GM23338 (cell line): ENCODE data around the gene GNA15. TPM values are rescaled to one million over a fixed set of nuclear protein-coding genes. Genes with fewer than 3 reads are reported as not detected.

Source experiments
- ATAC-seq: fragments of 200-7000 bp; cut with Tn5 transposase; 3 replicates; pipeline ENCODE4 v1.9.1; 2020
- DNase-seq: peaks from one replicate; pipeline ENCODE4 v3.0.0-alpha.2; 2015; ENCODE audit warnings: low spot score
- H2AFZ ChIP-seq: fragments of 200-600 bp; sonication (generic); 2 replicates; pipeline ENCODE4 v1.8.0; 2016; ENCODE audit warnings: antibody characterized with exemption, mild to moderate bottlenecking, moderate library complexity
- H3F3A ChIP-seq: fragments of 200-600 bp; sonication (generic); replicated peaks from 2 replicates; pipeline ENCODE4 v1.8.0; 2017; ENCODE audit warnings: antibody characterized with exemption, mixed run types, low read depth
- H3K27ac ChIP-seq: fragments of 200-600 bp; sonication (generic); 2 replicates; pipeline ENCODE4 v1.6.1; 2016; ENCODE audit warnings: low read depth
- H3K27me3 ChIP-seq: fragments of 200-600 bp; sonication (generic); 2 replicates; pipeline ENCODE4 v1.8.0; 2016; ENCODE audit warnings: mild to moderate bottlenecking, mixed run types, moderate library complexity; ENCODE audit not compliant: insufficient read depth
- H3K36me3 ChIP-seq: fragments of 200-600 bp; sonication (generic); 2 replicates; pipeline ENCODE4 v1.8.0; 2016; ENCODE audit warnings: mild to moderate bottlenecking; ENCODE audit not compliant: insufficient read depth
- H3K4me1 ChIP-seq: fragments of 200-600 bp; sonication (generic); 2 replicates; pipeline ENCODE4 v1.8.0; 2016; ENCODE audit warnings: mild to moderate bottlenecking, moderate library complexity; ENCODE audit not compliant: insufficient read depth
- H3K4me2 ChIP-seq: fragments of 200-600 bp; sonication (generic); 2 replicates; pipeline ENCODE4 v1.7.1; 2017; ENCODE audit warnings: mixed run types
- H3K4me3 ChIP-seq: fragments of 200-600 bp; sonication (generic); 2 replicates; pipeline ENCODE4 v1.6.1; 2016; ENCODE audit warnings: mixed run types
- H3K79me2 ChIP-seq: fragments of 200-600 bp; sonication (generic); replicated peaks from 2 replicates; pipeline ENCODE4 v1.8.0; 2017; ENCODE audit warnings: mild to moderate bottlenecking; ENCODE audit not compliant: insufficient read depth
- H3K9me2 ChIP-seq: fragments of 200-600 bp; sonication (generic); 2 replicates; pipeline ENCODE4 v1.8.0; 2017; ENCODE audit not compliant: insufficient read depth
- H4K20me1 ChIP-seq: fragments of 200-600 bp; sonication (generic); replicated peaks from 2 replicates; pipeline ENCODE4 v1.8.0; 2017; ENCODE audit warnings: mild to moderate bottlenecking; ENCODE audit not compliant: insufficient read depth
- H3K27ac Mint-ChIP-seq: 2 replicates; pipeline ENCODE4 v1.8.0; 2020; ENCODE audit warnings: inconsistent platforms, mild to moderate bottlenecking, moderate library complexity, mixed read lengths
- H3K27me3 Mint-ChIP-seq: 3 replicates; pipeline ENCODE4 v1.8.0; 2022; ENCODE audit warnings: low read depth, mild to moderate bottlenecking, moderate library complexity, mixed read lengths, inconsistent platforms; ENCODE audit not compliant: insufficient read depth, poor library complexity
- H3K36me3 Mint-ChIP-seq: 3 replicates; pipeline ENCODE4 v1.8.0; 2021; ENCODE audit warnings: low read depth, mild to moderate bottlenecking, inconsistent platforms, moderate library complexity, mixed read lengths
- H3K4me1 Mint-ChIP-seq: 3 replicates; pipeline ENCODE4 v1.8.0; 2020; ENCODE audit warnings: mild to moderate bottlenecking, inconsistent platforms, mixed read lengths
- H3K4me3 Mint-ChIP-seq: 3 replicates; pipeline ENCODE4 v1.8.0; 2021; ENCODE audit warnings: moderate library complexity, mild to moderate bottlenecking, inconsistent platforms, mixed read lengths
- H3K9me3 Mint-ChIP-seq: 3 replicates; pipeline ENCODE4 v1.8.0; 2020; ENCODE audit warnings: moderate library complexity, mild to moderate bottlenecking, inconsistent platforms, mixed read lengths
- EZH2phosphoT487 ChIP-seq: fragments of 200-600 bp; sonication (generic); IDR thresholded peaks from one replicate; pipeline ENCODE4 v1.8.1; 2018; ENCODE audit warnings: antibody characterized with exemption; ENCODE audit not compliant: unreplicated experiment
- JUNB ChIP-seq: IDR thresholded peaks from one replicate; pipeline ENCODE4 v1.6.1; 2016; ENCODE audit warnings: antibody characterized with exemption; ENCODE audit not compliant: unreplicated experiment
- NANOG ChIP-seq: IDR thresholded peaks from 2 replicates; pipeline ENCODE4 v1.6.1; 2016; ENCODE audit warnings: antibody characterized with exemption, borderline replicate concordance
- ZNF114 ChIP-seq: fragments of 250-450 bp; sonication (Bioruptor Pico); IDR thresholded peaks from 2 replicates; pipeline ENCODE4 v1.5.0; 2020; ENCODE audit warnings: mild to moderate bottlenecking, moderate library complexity
- polyA plus RNA-seq: library from polyadenylated mRNA; unstranded; fragments of >200 nt; fragmentation: Nextera tagmentation; extraction: Ambion mirVana; gene quantifications from 2 replicates; pipeline ENCODE4 v1.2.1, GENCODE V29; 2016
- total RNA-seq: library from RNA; depleted of rRNA; stranded (reverse); fragments of >200 nt; shearing (Covaris generic); gene quantifications from 2 replicates; pipeline ENCODE4 v1.2.3, GENCODE V29; 2014
- TF ChIP-seq, protein P1 (sequence below): IDR thresholded peaks from one replicate; pipeline ENCODE4 v1.6.1; 2018; ENCODE audit warnings: antibody characterized with exemption; ENCODE audit not compliant: unreplicated experiment
- TF ChIP-seq, protein P2 (sequence below): fragments of 250-450 bp; sonication (Bioruptor Pico); IDR thresholded peaks from 2 replicates; pipeline ENCODE4 v1.5.0; 2020; ENCODE audit warnings: mild to moderate bottlenecking, moderate library complexity
- TF ChIP-seq, protein P3 (sequence below), 2 experiments: fragments of 200-600 bp in 1 of 2; sonication (generic) in 1 of 2; conservative IDR thresholded peaks; 2 replicates each; pipeline versions ENCODE4 v1.5.1 to v1.6.1; 2016 to 2017; ENCODE audit warnings: antibody characterized with exemption in 2 of 2, low read depth in 2 of 2, mild to moderate bottlenecking in 2 of 2, moderate library complexity in 1 of 2

The GNA15 gene
- total and polyA plus RNA-seq, 2 experiments from 2014 or later = 0.14 to 0.31 TPM

DNA sequence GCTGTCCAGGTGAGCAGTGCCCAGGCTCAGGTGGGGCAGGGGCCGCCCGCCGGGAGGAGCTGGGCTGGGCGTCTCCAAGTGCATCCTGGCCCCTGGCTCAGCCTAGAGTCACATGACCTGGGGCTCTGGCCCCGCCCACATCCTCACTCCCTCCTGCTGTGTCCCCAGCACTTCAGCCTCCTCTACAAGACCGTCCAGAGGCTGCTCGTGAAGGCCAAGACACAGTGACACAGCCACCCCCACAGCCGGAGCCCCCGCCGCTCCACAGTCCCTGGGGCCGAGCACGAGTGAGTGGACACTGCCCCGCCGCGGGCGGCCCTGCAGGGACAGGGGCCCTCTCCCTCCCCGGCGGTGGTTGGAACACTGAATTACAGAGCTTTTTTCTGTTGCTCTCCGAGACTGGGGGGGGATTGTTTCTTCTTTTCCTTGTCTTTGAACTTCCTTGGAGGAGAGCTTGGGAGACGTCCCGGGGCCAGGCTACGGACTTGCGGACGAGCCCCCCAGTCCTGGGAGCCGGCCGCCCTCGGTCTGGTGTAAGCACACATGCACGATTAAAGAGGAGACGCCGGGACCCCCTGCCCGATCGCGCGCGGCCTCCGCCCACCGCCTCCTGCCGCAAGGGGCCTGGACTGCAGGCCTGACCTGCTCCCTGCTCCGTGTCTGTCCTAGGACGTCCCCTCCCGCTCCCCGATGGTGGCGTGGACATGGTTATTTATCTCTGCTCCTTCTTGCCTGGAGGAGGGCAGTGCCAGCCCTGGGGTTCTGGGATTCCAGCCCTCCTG lies 71.8 kb downstream of the GNA15 start:
- H3K79me2 ChIP-seq = no peaks in the 10 kb centered on the region
- peaks cover 6% of the 10 kb centered on the region; the same call in 1 of the 2 replicates for H4K20me1 ChIP-seq
- peaks cover 4% of the 10 kb centered on the region; the same call in 1 of the 2 replicates for H3K4me1 ChIP-seq
- H2AFZ ChIP-seq = no peak overlapping the region
- H3K36me3 ChIP-seq = peaks cover 12% of the 10 kb centered on the region
- no peaks in the 10 kb centered on the region for H3F3A ChIP-seq
- H3K27ac Mint-ChIP-seq = no peak overlapping the region; the same call in 1 of the 2 replicates
- no peak overlapping the region for H3K4me2 ChIP-seq
- H3K4me3 Mint-ChIP-seq = no peak overlapping the region
- peaks cover 10% of the 10 kb centered on the region for H3K27me3 Mint-ChIP-seq
- H3K9me2 ChIP-seq = no peaks in the 10 kb centered on the region
- peaks cover 8% of the 10 kb centered on the region for H3K4me1 Mint-ChIP-seq
- no peaks in the 10 kb centered on the region for H3K27me3 ChIP-seq
- H3K27ac ChIP-seq = no peak overlapping the region
- TF ChIP-seq, protein P1, sequence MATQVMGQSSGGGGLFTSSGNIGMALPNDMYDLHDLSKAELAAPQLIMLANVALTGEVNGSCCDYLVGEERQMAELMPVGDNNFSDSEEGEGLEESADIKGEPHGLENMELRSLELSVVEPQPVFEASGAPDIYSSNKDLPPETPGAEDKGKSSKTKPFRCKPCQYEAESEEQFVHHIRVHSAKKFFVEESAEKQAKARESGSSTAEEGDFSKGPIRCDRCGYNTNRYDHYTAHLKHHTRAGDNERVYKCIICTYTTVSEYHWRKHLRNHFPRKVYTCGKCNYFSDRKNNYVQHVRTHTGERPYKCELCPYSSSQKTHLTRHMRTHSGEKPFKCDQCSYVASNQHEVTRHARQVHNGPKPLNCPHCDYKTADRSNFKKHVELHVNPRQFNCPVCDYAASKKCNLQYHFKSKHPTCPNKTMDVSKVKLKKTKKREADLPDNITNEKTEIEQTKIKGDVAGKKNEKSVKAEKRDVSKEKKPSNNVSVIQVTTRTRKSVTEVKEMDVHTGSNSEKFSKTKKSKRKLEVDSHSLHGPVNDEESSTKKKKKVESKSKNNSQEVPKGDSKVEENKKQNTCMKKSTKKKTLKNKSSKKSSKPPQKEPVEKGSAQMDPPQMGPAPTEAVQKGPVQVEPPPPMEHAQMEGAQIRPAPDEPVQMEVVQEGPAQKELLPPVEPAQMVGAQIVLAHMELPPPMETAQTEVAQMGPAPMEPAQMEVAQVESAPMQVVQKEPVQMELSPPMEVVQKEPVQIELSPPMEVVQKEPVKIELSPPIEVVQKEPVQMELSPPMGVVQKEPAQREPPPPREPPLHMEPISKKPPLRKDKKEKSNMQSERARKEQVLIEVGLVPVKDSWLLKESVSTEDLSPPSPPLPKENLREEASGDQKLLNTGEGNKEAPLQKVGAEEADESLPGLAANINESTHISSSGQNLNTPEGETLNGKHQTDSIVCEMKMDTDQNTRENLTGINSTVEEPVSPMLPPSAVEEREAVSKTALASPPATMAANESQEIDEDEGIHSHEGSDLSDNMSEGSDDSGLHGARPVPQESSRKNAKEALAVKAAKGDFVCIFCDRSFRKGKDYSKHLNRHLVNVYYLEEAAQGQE = no peak
- no peak for TF ChIP-seq JUNB
- TF ChIP-seq ZNF114 = no peak
- TF ChIP-seq, protein P2, sequence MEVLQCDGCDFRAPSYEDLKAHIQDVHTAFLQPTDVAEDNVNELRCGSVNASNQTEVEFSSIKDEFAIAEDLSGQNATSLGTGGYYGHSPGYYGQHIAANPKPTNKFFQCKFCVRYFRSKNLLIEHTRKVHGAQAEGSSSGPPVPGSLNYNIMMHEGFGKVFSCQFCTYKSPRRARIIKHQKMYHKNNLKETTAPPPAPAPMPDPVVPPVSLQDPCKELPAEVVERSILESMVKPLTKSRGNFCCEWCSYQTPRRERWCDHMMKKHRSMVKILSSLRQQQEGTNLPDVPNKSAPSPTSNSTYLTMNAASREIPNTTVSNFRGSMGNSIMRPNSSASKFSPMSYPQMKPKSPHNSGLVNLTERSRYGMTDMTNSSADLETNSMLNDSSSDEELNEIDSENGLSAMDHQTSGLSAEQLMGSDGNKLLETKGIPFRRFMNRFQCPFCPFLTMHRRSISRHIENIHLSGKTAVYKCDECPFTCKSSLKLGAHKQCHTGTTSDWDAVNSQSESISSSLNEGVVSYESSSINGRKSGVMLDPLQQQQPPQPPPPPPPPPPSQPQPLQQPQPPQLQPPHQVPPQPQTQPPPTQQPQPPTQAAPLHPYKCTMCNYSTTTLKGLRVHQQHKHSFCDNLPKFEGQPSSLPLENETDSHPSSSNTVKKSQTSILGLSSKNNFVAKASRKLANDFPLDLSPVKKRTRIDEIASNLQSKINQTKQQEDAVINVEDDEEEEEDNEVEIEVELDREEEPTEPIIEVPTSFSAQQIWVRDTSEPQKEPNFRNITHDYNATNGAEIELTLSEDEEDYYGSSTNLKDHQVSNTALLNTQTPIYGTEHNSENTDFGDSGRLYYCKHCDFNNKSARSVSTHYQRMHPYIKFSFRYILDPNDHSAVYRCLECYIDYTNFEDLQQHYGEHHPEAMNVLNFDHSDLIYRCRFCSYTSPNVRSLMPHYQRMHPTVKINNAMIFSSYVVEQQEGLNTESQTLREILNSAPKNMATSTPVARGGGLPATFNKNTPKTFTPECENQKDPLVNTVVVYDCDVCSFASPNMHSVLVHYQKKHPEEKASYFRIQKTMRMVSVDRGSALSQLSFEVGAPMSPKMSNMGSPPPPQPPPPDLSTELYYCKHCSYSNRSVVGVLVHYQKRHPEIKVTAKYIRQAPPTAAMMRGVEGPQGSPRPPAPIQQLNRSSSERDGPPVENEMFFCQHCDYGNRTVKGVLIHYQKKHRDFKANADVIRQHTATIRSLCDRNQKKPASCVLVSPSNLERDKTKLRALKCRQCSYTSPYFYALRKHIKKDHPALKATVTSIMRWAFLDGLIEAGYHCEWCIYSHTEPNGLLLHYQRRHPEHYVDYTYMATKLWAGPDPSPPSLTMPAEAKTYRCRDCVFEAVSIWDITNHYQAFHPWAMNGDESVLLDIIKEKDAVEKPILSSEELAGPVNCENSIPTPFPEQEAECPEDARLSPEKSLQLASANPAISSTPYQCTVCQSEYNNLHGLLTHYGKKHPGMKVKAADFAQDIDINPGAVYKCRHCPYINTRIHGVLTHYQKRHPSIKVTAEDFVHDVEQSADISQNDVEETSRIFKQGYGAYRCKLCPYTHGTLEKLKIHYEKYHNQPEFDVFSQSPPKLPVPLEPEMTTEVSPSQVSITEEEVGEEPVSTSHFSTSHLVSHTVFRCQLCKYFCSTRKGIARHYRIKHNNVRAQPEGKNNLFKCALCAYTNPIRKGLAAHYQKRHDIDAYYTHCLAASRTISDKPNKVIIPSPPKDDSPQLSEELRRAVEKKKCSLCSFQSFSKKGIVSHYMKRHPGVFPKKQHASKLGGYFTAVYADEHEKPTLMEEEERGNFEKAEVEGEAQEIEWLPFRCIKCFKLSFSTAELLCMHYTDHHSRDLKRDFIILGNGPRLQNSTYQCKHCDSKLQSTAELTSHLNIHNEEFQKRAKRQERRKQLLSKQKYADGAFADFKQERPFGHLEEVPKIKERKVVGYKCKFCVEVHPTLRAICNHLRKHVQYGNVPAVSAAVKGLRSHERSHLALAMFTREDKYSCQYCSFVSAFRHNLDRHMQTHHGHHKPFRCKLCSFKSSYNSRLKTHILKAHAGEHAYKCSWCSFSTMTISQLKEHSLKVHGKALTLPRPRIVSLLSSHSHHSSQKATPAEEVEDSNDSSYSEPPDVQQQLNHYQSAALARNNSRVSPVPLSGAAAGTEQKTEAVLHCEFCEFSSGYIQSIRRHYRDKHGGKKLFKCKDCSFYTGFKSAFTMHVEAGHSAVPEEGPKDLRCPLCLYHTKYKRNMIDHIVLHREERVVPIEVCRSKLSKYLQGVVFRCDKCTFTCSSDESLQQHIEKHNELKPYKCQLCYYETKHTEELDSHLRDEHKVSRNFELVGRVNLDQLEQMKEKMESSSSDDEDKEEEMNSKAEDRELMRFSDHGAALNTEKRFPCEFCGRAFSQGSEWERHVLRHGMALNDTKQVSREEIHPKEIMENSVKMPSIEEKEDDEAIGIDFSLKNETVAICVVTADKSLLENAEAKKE = no peak
- TF ChIP-seq EZH2phosphoT487 = no peak
- TF ChIP-seq, protein P3, sequence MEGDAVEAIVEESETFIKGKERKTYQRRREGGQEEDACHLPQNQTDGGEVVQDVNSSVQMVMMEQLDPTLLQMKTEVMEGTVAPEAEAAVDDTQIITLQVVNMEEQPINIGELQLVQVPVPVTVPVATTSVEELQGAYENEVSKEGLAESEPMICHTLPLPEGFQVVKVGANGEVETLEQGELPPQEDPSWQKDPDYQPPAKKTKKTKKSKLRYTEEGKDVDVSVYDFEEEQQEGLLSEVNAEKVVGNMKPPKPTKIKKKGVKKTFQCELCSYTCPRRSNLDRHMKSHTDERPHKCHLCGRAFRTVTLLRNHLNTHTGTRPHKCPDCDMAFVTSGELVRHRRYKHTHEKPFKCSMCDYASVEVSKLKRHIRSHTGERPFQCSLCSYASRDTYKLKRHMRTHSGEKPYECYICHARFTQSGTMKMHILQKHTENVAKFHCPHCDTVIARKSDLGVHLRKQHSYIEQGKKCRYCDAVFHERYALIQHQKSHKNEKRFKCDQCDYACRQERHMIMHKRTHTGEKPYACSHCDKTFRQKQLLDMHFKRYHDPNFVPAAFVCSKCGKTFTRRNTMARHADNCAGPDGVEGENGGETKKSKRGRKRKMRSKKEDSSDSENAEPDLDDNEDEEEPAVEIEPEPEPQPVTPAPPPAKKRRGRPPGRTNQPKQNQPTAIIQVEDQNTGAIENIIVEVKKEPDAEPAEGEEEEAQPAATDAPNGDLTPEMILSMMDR (conservative IDR thresholded peaks at IDR 0.05; ENCODE audit: low read depth in 2 of 2) = no peak
- TF ChIP-seq NANOG = no peak
- peaks cover 25% of the 10 kb centered on the region for H3K36me3 Mint-ChIP-seq
- H3K9me3 Mint-ChIP-seq = no peaks in the 10 kb centered on the region
- DNase-seq (no peak), ATAC-seq (peak; percentile 22)
- no peak overlapping the region for H3K4me3 ChIP-seq
